HG03354 (cell line): ENCODE measurements around the gene STEAP4.

Experiments
- ATAC-seq: cut with Tn5 transposase; IDR thresholded peaks from one replicate; pipeline ENCODE4 v1.9.1; 2021; ENCODE audit warnings: mild to moderate bottlenecking; ENCODE audit not compliant: unreplicated experiment, poor library complexity, severe bottlenecking

STEAP4 gene

GRCh38 chr7:88226886-88227516 is 79.7 kb downstream of the STEAP4 start:
- no peak for ATAC-seq

GRCh38 chr7:88226201-88226600 is 80.5 kb downstream of the STEAP4 start:
- no peak for ATAC-seq

- no peak for ATAC-seq
These were observed 82.0 kb downstream of the STEAP4 start for GRCh38 chr7:88224601-88225275.

GRCh38 chr7:88223265-88223664 is 83.4 kb downstream of the STEAP4 start:
- no peak for ATAC-seq
